SU-DHL-6 (cell line): ENCODE data around the gene TUBA1A.

Source experiments
- H2AFZ ChIP-seq: fragments of 200-600 bp; sonication (generic); 2 replicates; pipeline ENCODE4 v1.6.1; 2014; ENCODE audit warnings: low read depth, mild to moderate bottlenecking, moderate library complexity, mixed read lengths, antibody characterized with exemption, low read length; ENCODE audit not compliant: severe bottlenecking
- H3F3A ChIP-seq: fragments of 200-600 bp; shearing (Covaris generic); 2 replicates; pipeline ENCODE4 v1.6.0; 2016; ENCODE audit warnings: antibody characterized with exemption, mild to moderate bottlenecking; ENCODE audit not compliant: insufficient read depth
- H3K27ac ChIP-seq: fragments of 200-600 bp; sonication (generic); 2 replicates; pipeline ENCODE4 v1.5.1; 2016; ENCODE audit warnings: low read depth, mild to moderate bottlenecking, low read length, moderate library complexity, mixed read lengths
- H3K27me3 ChIP-seq: fragments of 200-600 bp; sonication (generic), shearing (Covaris generic); 2 replicates; pipeline ENCODE4 v1.6.0; 2014; ENCODE audit warnings: mild to moderate bottlenecking, low read length
- H3K36me3 ChIP-seq: fragments of 200-600 bp; sonication (generic); 2 replicates; pipeline ENCODE4 v1.6.1; 2014; ENCODE audit warnings: mild to moderate bottlenecking, low read length, mixed read lengths
- H3K4me2 ChIP-seq: fragments of 300-600, 200-600 bp; shearing (Covaris generic), sonication (generic); 2 replicates; pipeline ENCODE4 v1.6.0; 2014; ENCODE audit warnings: low read length, low read depth, mild to moderate bottlenecking; ENCODE audit not compliant: poor library complexity, severe bottlenecking
- H3K4me3 ChIP-seq: fragments of 200-600 bp; sonication (generic); 2 replicates; pipeline ENCODE4 v1.5.1; 2014; ENCODE audit warnings: antibody characterized with exemption, low read length, mild to moderate bottlenecking, mixed read lengths; ENCODE audit not compliant: insufficient read depth, poor library complexity, severe bottlenecking
- H3K79me2 ChIP-seq: fragments of 200-600 bp; sonication (generic); 2 replicates; pipeline ENCODE4 v1.6.1; 2014; ENCODE audit warnings: mild to moderate bottlenecking, low read length, moderate library complexity; ENCODE audit not compliant: insufficient read depth
- H3K9ac ChIP-seq: fragments of 200-600 bp; sonication (generic); 2 replicates; pipeline ENCODE4 v1.7.0; 2014; ENCODE audit warnings: mild to moderate bottlenecking, low read length
- H3K9me2 ChIP-seq: fragments of 200-600 bp; sonication (generic); replicated peaks from 2 replicates; pipeline ENCODE4 v1.6.1; 2014; ENCODE audit warnings: low read length; ENCODE audit not compliant: insufficient read depth
- H3K9me3 ChIP-seq: fragments of 200-600 bp; sonication (generic); 2 replicates; pipeline ENCODE4 v1.6.1; 2014; ENCODE audit warnings: low read length, mixed read lengths; ENCODE audit not compliant: insufficient read depth
- H4K20me1 ChIP-seq: fragments of 200-600 bp; sonication (generic); 2 replicates; pipeline ENCODE4 v1.6.1; 2014; ENCODE audit warnings: low read depth, mild to moderate bottlenecking, antibody characterized with exemption, low read length, moderate library complexity, mixed read lengths
- EZH2phosphoT487 ChIP-seq: fragments of 200-600 bp; sonication (generic), shearing (Covaris generic); conservative IDR thresholded peaks from 2 replicates; pipeline ENCODE4 v1.6.1; 2018; ENCODE audit warnings: mild to moderate bottlenecking, antibody characterized with exemption, low read length, moderate library complexity, mixed read lengths
- TF ChIP-seq, protein P1 (sequence below): fragments of 200-600 bp; sonication (generic); IDR thresholded peaks from one replicate; pipeline ENCODE4 v1.5.1; 2017; ENCODE audit warnings: antibody characterized with exemption, mild to moderate bottlenecking, low read length, moderate library complexity; ENCODE audit not compliant: insufficient read depth, poor library complexity, severe bottlenecking

The TUBA1A gene

DNA sequence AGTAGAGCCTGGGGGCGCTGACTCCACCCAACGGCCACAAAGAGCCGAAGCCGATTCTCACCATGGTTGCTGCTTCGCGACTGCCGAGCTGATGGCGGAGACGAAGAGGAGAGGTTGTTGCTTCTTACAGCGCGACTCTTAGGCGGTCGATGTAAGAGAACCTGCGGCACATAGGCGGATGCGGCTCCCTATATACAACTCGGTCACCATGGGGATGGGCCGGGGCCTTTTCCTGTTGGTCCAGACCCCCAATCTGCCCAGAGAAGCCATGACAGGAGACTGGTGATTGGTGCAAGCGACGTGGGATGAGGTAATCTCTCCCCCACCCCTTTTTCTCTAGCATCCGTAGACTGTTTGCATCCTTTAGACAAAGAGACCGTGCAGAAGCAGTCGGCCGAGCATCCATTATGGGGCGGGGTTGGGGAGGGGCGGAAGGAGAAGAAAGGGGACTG, at the start of gene TUBA1A:
Gene TUBA1A, minus strand, starts transcription at position 165 of the 452 bp plus-strand sequence. Its CDS starts 101 bp downstream, at position 64.
- H3K4me3 ChIP-seq: peak within 1 kb of the TSS; percentile 73
- H3K9ac ChIP-seq: peak within 1 kb of the TSS; percentile 76
- H3K27ac ChIP-seq: peak within 1 kb of the TSS; percentile 84
- H3F3A ChIP-seq: peaks cover 18% of the 10 kb centered on the region
- H4K20me1 ChIP-seq: 0 out of 2 replicates have a peak, but pooled peaks cover 5% of the 10 kb centered on the region
- no peaks in the 10 kb centered on the region for H3K27me3 ChIP-seq
- H3K36me3 ChIP-seq: peaks cover 3% of the 10 kb centered on the region; the same call in 1 of the 2 replicates
- H2AFZ ChIP-seq: peak within 1 kb of the TSS; percentile 95
- TF ChIP-seq EZH2phosphoT487: no peak
- TF ChIP-seq, protein P1, sequence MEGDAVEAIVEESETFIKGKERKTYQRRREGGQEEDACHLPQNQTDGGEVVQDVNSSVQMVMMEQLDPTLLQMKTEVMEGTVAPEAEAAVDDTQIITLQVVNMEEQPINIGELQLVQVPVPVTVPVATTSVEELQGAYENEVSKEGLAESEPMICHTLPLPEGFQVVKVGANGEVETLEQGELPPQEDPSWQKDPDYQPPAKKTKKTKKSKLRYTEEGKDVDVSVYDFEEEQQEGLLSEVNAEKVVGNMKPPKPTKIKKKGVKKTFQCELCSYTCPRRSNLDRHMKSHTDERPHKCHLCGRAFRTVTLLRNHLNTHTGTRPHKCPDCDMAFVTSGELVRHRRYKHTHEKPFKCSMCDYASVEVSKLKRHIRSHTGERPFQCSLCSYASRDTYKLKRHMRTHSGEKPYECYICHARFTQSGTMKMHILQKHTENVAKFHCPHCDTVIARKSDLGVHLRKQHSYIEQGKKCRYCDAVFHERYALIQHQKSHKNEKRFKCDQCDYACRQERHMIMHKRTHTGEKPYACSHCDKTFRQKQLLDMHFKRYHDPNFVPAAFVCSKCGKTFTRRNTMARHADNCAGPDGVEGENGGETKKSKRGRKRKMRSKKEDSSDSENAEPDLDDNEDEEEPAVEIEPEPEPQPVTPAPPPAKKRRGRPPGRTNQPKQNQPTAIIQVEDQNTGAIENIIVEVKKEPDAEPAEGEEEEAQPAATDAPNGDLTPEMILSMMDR: no peak
- no peaks in the 10 kb centered on the region for H3K9me3 ChIP-seq
- peak within 1 kb of the TSS; percentile 87 for H3K4me2 ChIP-seq
- 0 out of 2 replicates have a peak, but pooled peaks cover 6% of the 10 kb centered on the region for H3K79me2 ChIP-seq
- H3K9me2 ChIP-seq: no peaks in the 10 kb centered on the region

DNA sequence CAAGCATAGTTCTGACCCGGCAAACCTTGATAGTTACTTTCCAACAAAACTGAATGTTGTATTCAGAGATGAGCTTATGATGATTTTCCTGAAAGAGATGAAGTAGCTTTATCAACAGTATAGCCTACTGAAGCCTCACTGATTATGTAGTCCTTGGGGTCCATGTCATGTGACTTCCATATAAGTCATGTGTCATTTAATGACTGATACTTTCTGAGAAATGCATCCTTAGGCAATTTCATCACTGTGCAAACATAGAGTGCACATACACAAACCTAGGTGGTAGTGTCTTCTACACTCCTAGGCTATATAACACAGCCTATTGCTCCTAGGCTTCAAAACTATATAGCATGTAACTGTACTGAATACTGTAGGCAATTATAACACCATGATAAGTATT, 47.5 kb upstream of the TUBA1A start:
- no peak overlapping the region for H3K4me2 ChIP-seq
- no peak overlapping the region for H3K27ac ChIP-seq
- no peaks in the 10 kb centered on the region for H3K27me3 ChIP-seq
- H4K20me1 ChIP-seq: no peaks in the 10 kb centered on the region
- no peaks in the 10 kb centered on the region for H3K9me3 ChIP-seq
- no peak overlapping the region for H3K4me3 ChIP-seq
- H3K9me2 ChIP-seq: no peaks in the 10 kb centered on the region
- H3F3A ChIP-seq: no peaks in the 10 kb centered on the region
- no peak overlapping the region for H3K9ac ChIP-seq
- H3K79me2 ChIP-seq: no peaks in the 10 kb centered on the region
- TF ChIP-seq, protein P1: no peak
- TF ChIP-seq EZH2phosphoT487: no peak
- H2AFZ ChIP-seq: no peak overlapping the region
- no peaks in the 10 kb centered on the region for H3K36me3 ChIP-seq

DNA sequence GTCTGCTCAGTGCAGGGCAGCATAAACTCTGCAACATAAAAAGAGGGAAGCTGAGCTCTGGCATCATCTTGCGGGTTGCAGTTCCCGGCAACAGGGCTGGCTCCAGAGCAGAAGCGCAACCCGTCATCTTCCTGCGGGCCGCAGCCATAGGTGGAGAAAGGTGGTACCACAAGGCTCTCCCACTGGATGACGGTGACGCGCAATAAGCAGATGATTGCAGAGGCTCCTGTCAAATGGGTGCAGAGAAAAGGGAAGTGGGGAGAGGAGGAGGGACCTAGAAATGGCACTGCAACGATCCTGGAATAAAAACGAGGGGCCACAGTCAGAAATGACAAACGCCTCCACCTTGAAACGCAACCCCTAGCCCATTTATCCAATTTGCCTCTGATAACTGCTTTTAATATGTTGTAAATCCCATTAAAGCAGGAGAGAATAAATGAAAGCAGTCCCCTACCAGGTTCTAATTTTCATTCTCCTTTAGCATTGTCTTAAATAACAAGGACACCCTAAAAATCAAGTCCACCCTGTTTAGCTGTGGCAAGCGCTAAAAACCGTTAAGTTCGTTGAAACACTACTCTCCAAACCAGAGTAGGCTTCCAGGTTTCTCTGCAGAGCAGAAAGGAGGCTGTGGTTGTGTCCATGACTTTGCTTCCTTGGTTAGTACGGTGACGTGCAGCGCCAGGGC, 45.1 kb upstream of the TUBA1A start:
- Histone ChIP-seq H3K27me3 (no peaks in the 10 kb centered on the region), H3K27ac (no peak overlapping the region), H4K20me1 (no peaks in the 10 kb centered on the region), H3K9ac (peak overlapping the region; percentile 61), H3K4me2 (peak overlapping the region; percentile 98), H3K36me3 (no peaks in the 10 kb centered on the region), H3K79me2 (no peaks in the 10 kb centered on the region), H3F3A (no peaks in the 10 kb centered on the region), H3K9me2 (no peaks in the 10 kb centered on the region), H2AFZ (peak overlapping the region; percentile 77), H3K4me3 (no peak overlapping the region), H3K9me3 (no peaks in the 10 kb centered on the region)
- TF ChIP-seq, protein P1: no peak
- no peak for TF ChIP-seq EZH2phosphoT487
